ENCODE results near the gene GBGT1. TPM values are rescaled to one million over a fixed set of nuclear protein-coding genes. Genes with fewer than 3 reads are reported as not detected.

Gene GBGT1
- total RNA-seq, 1 experiment from 2014 or later: 16.5 TPM

DNA sequence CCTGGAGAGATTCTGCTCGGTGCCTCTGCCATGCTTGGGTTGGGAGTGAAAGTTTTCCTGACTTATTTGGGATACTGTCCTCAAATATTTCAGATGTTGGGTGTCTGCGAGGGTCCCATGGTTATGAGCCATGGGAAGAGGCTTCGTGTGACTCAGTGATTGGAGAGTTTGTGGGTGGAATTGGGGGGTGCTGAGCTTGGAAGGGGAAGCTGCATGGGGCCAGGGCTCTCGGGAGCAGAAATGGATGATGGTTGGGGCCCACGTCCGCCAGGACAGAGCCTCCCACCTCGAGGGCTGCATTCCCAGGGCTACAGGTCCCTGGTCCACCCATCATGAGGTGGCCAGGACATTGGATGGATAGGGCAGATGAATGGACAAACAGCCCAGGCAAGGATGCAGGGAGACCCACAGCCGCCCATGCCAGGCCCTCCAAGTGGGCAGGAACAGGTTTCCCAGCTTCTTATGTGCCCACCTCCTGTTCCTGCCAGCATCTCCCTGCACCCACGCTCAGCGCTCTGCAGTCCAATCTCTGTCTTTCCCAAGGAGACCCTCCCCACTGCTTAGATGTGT, 39.9 kb upstream of the GBGT1 start (continued):
- TF ChIP-seq MXD4 (CRISPR knock-in tag; IDR thresholded peaks at IDR 0.05; ENCODE audit: borderline replicate concordance): no peak
- no peak for TF ChIP-seq CREB1 (CRISPR knock-in tag; IDR thresholded peaks at IDR 0.05)
- TF ChIP-seq, protein P1, sequence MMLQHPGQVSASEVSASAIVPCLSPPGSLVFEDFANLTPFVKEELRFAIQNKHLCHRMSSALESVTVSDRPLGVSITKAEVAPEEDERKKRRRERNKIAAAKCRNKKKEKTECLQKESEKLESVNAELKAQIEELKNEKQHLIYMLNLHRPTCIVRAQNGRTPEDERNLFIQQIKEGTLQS (CRISPR knock-in tag; conservative IDR thresholded peaks at IDR 0.05): no peak
- TF ChIP-seq ZNF317 (CRISPR knock-in tag; IDR thresholded peaks at IDR 0.05; ENCODE audit: borderline replicate concordance, low read depth): no peak
- no peak for TF ChIP-seq RORB (CRISPR knock-in tag; IDR thresholded peaks at IDR 0.05)
- no peak for TF ChIP-seq PRRX2 (CRISPR knock-in tag; IDR thresholded peaks at IDR 0.05)

GRCh38 chr9:133202688-133203453, 39.2 kb upstream of the GBGT1 start:
- no peak overlapping the region for H3K27ac Mint-ChIP-seq
- ChIA-PET POLR2A (interaction anchor here (0.6 kb wide), 1 partner anchor 407 kb away, joined by 5 read pairs; no protein-coding TSS in a partner anchor), CTCF (interaction anchor here (2.4 kb wide), 1 partner anchor 17 kb away, joined by 9 read pairs; no protein-coding TSS in a partner anchor)
- H3K27me3 Mint-ChIP-seq (ENCODE audit: low read depth): peaks cover 87% of the 10 kb centered on the region
- H3K4me3 Mint-ChIP-seq: no peak overlapping the region
- ATAC-seq: no peak
- H3K9me3 Mint-ChIP-seq: no peaks in the 10 kb centered on the region
- TF ChIP-seq ZNF425 (CRISPR knock-in tag; conservative IDR thresholded peaks at IDR 0.05) (no peak), CREB1 (CRISPR knock-in tag; IDR thresholded peaks at IDR 0.05) (no peak), KAT7 (CRISPR knock-in tag; IDR thresholded peaks at IDR 0.05; ENCODE audit: borderline replicate concordance) (no peak), SOX15 (CRISPR knock-in tag; IDR thresholded peaks at IDR 0.05) (no peak), GABPB1 (CRISPR knock-in tag; IDR thresholded peaks at IDR 0.05) (no peak), SMAD4 (CRISPR knock-in tag; IDR thresholded peaks at IDR 0.05) (no peak), ARID4B (CRISPR knock-in tag; IDR thresholded peaks at IDR 0.05; ENCODE audit: borderline replicate concordance) (no peak), RELA (CRISPR knock-in tag; IDR thresholded peaks at IDR 0.05; ENCODE audit: borderline replicate concordance) (no peak)
- TF ChIP-seq, protein P1 (CRISPR knock-in tag; conservative IDR thresholded peaks at IDR 0.05): no peak
- H3K36me3 Mint-ChIP-seq: no peaks in the 10 kb centered on the region
- no peak for DNase-seq (ENCODE audit: low spot score)
- H3K4me1 Mint-ChIP-seq: no peaks in the 10 kb centered on the region; the same call in 1 of the 2 replicates

GRCh38 chr9:133202145-133202513, 38.4 kb upstream of the GBGT1 start:
- H3K36me3 Mint-ChIP-seq: no peaks in the 10 kb centered on the region
- H3K27me3 Mint-ChIP-seq (ENCODE audit: low read depth): peaks cover 80% of the 10 kb centered on the region
- POLR2A ChIA-PET: interaction anchor here (0.6 kb wide), 1 partner anchor 408 kb away, joined by 5 read pairs; no protein-coding TSS in a partner anchor
- H3K4me1 Mint-ChIP-seq: no peaks in the 10 kb centered on the region; the same call in 1 of the 2 replicates
- H3K9me3 Mint-ChIP-seq: no peaks in the 10 kb centered on the region
- DNase-seq (ENCODE audit: low spot score) (no peak), ATAC-seq (no peak)
- H3K4me3 Mint-ChIP-seq: no peak overlapping the region
- CTCF ChIA-PET: interaction anchor here (2.4 kb wide), 1 partner anchor 16 kb away, joined by 9 read pairs; no protein-coding TSS in a partner anchor
- no peak overlapping the region for H3K27ac Mint-ChIP-seq
- TF ChIP-seq USF1 (CRISPR knock-in tag; IDR thresholded peaks at IDR 0.05) (no peak), ESRRA (CRISPR knock-in tag; IDR thresholded peaks at IDR 0.05; ENCODE audit: borderline replicate concordance) (no peak), TCF7 (CRISPR knock-in tag; IDR thresholded peaks at IDR 0.05; ENCODE audit: low read depth) (no peak), TP53 (CRISPR knock-in tag; IDR thresholded peaks at IDR 0.05) (no peak), RORB (CRISPR knock-in tag; IDR thresholded peaks at IDR 0.05) (no peak), MYBL2 (CRISPR knock-in tag; IDR thresholded peaks at IDR 0.05) (no peak), ATF1 (CRISPR knock-in tag; IDR thresholded peaks at IDR 0.05) (no peak), HMGA2 (CRISPR knock-in tag; IDR thresholded peaks at IDR 0.05) (no peak)
- TF ChIP-seq, protein P2, sequence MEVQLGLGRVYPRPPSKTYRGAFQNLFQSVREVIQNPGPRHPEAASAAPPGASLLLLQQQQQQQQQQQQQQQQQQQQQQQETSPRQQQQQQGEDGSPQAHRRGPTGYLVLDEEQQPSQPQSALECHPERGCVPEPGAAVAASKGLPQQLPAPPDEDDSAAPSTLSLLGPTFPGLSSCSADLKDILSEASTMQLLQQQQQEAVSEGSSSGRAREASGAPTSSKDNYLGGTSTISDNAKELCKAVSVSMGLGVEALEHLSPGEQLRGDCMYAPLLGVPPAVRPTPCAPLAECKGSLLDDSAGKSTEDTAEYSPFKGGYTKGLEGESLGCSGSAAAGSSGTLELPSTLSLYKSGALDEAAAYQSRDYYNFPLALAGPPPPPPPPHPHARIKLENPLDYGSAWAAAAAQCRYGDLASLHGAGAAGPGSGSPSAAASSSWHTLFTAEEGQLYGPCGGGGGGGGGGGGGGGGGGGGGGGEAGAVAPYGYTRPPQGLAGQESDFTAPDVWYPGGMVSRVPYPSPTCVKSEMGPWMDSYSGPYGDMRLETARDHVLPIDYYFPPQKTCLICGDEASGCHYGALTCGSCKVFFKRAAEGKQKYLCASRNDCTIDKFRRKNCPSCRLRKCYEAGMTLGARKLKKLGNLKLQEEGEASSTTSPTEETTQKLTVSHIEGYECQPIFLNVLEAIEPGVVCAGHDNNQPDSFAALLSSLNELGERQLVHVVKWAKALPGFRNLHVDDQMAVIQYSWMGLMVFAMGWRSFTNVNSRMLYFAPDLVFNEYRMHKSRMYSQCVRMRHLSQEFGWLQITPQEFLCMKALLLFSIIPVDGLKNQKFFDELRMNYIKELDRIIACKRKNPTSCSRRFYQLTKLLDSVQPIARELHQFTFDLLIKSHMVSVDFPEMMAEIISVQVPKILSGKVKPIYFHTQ (CRISPR knock-in tag; IDR thresholded peaks at IDR 0.05): no peak

Measured in WTC11 (cell line).